Measurements from ENCODE around the gene CAMTA1. TPM values are rescaled to one million over a fixed set of nuclear protein-coding genes. Genes with fewer than 3 reads are reported as not detected.

CAMTA1 gene
- total RNA-seq, 4 donors from 2014 or later = 57.4 to 88.3 (median 62.1) TPM

DNA sequence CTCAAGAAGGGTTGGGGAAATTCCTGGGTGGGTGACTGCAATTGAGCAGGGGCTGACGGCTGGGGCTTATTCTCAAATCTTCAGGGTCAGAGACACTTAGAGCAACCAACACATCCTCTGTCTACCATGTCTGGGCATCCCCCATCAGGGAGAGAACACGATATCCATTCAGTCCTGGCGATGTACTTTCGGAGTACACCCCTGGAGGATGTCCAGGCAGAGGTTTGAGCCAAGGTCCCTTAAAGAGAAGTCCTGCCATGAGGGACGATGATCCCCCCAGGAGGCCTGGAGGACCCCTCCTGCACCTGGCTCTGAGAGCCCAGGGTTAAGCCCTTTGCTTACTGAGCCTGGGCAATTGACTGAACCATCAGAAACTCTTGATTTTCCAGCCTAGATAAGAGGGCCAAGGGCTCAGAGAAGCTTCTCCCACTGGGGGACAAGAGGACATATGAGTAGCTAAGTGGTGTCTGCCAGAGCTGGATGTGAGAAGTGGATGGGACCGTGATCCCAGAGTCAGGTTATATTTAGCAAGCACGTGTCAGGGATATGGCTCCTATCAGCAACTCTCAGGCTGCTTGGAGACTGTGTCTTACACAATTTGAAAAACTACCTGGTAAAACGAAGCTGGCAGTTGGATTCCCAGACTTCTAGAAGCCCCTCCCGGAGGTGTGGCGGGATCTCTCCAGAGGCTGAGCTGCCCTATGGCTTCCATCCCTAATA lies 732.5 kb downstream of the CAMTA1 start:
- Histone ChIP-seq H3K36me3 (no peaks in the 10 kb centered on the region), H3K27me3 (no peaks in the 10 kb centered on the region), H3K27ac (no peak overlapping the region), H3K4me1 (no peaks in the 10 kb centered on the region), H3K4me3 (no peak overlapping the region), H3K9me3 (no peaks in the 10 kb centered on the region)
- TF ChIP-seq POLR2A (IDR thresholded peaks at IDR 0.05) = no peak
- TF ChIP-seq, protein P1, sequence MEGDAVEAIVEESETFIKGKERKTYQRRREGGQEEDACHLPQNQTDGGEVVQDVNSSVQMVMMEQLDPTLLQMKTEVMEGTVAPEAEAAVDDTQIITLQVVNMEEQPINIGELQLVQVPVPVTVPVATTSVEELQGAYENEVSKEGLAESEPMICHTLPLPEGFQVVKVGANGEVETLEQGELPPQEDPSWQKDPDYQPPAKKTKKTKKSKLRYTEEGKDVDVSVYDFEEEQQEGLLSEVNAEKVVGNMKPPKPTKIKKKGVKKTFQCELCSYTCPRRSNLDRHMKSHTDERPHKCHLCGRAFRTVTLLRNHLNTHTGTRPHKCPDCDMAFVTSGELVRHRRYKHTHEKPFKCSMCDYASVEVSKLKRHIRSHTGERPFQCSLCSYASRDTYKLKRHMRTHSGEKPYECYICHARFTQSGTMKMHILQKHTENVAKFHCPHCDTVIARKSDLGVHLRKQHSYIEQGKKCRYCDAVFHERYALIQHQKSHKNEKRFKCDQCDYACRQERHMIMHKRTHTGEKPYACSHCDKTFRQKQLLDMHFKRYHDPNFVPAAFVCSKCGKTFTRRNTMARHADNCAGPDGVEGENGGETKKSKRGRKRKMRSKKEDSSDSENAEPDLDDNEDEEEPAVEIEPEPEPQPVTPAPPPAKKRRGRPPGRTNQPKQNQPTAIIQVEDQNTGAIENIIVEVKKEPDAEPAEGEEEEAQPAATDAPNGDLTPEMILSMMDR (IDR thresholded peaks at IDR 0.05) = no peak
- no peak for DNase-seq

DNA sequence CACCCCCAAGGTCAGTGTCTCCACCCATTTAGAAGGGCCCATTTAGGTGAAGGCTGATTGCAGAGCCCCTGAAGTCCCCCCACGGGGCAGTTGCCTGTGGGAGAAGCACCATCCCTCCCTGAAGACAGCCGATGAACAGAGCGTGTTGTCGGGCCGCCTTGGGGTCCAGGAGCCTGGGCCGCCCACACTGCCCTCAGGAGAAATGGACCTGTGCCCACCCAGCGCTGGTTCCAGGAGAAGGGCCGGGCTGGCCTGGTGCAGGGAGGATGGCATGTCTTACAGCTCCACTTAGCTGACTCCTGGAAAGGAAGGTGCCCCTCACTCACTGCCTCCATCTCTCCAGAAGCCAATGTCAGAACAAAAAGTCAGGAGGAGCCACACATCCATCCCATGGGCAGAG lies 733.2 kb downstream of the CAMTA1 start:
- Histone ChIP-seq H3K27ac (no peak overlapping the region), H3K9me3 (no peaks in the 10 kb centered on the region), H3K36me3 (no peaks in the 10 kb centered on the region), H3K4me3 (no peak overlapping the region), H3K27me3 (no peaks in the 10 kb centered on the region), H3K4me1 (no peaks in the 10 kb centered on the region)
- TF ChIP-seq, protein P1 (IDR thresholded peaks at IDR 0.05) = no peak
- TF ChIP-seq POLR2A (IDR thresholded peaks at IDR 0.05) = no peak
- no peak for DNase-seq

GRCh38 chr1:7519181-7519860 lies 734.1 kb downstream of the CAMTA1 start:
- H3K27ac ChIP-seq = no peak overlapping the region
- no peak overlapping the region for H3K4me3 ChIP-seq
- DNase-seq = no peak
- no peak for TF ChIP-seq POLR2A (IDR thresholded peaks at IDR 0.05)
- TF ChIP-seq, protein P1 (IDR thresholded peaks at IDR 0.05) = no peak
- H3K27me3 ChIP-seq = no peaks in the 10 kb centered on the region
- H3K4me1 ChIP-seq = no peaks in the 10 kb centered on the region
- H3K9me3 ChIP-seq = no peaks in the 10 kb centered on the region
- no peaks in the 10 kb centered on the region for H3K36me3 ChIP-seq

GRCh38 chr1:7519861-7520395 lies 734.7 kb downstream of the CAMTA1 start:
- no peaks in the 10 kb centered on the region for H3K27me3 ChIP-seq
- no peaks in the 10 kb centered on the region for H3K4me1 ChIP-seq
- H3K36me3 ChIP-seq = no peaks in the 10 kb centered on the region
- no peak for TF ChIP-seq POLR2A (IDR thresholded peaks at IDR 0.05)
- TF ChIP-seq, protein P1 (IDR thresholded peaks at IDR 0.05) = no peak
- no peaks in the 10 kb centered on the region for H3K9me3 ChIP-seq
- no peak for DNase-seq
- no peak overlapping the region for H3K4me3 ChIP-seq
- H3K27ac ChIP-seq = no peak overlapping the region

DNA sequence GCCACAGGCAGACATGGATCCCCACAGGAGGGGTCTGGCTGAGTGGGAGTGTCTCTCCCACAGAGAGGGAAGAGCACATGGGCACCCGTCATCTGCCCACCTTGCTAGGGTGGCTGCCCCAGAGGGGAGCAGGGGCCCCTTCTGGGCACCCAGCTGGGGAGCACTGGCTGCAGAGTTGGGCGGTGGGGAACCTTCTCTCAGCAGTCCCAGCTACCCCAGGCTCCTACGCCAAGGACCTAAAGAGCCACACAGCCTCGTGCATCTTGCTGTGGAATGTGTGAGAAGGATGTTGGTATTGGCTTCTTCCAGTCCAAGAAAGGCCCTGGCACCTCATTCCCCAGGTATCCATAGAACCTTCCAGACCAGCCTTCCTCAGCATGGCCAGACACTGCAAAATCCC lies 735.2 kb downstream of the CAMTA1 start:
- Histone ChIP-seq H3K4me3 (no peak overlapping the region), H3K27me3 (no peaks in the 10 kb centered on the region), H3K27ac (no peak overlapping the region), H3K9me3 (no peaks in the 10 kb centered on the region), H3K4me1 (no peaks in the 10 kb centered on the region), H3K36me3 (no peaks in the 10 kb centered on the region)
- TF ChIP-seq POLR2A (IDR thresholded peaks at IDR 0.05) = no peak
- TF ChIP-seq, protein P1 (IDR thresholded peaks at IDR 0.05) = no peak
- DNase-seq = no peak
